ENCODE measurements around the gene CLDN4.

- TF ChIP-seq POLR2A (IDR thresholded peaks at IDR 0.05; ENCODE audit: low read depth, low read length) (no peak), POLR2AphosphoS5 (IDR thresholded peaks at IDR 0.05; ENCODE audit: low read depth, low read length) (no peak), SPI1 (IDR thresholded peaks at IDR 0.05; ENCODE audit: low read depth, low read length) (no peak), TAF1 (IDR thresholded peaks at IDR 0.05; ENCODE audit: low read depth, low read length) (no peak), PAX5 (IDR thresholded peaks at IDR 0.05; ENCODE audit: insufficient read depth, low read length, severe bottlenecking) (no peak)
These were observed 45.6 kb downstream of the CLDN4 start for GRCh38 chr7:73876361-73876760.
